Peyer's patch (tissue), 4 donors: Measurements from ENCODE around the gene EPS15.

Experiments used
- CTCF ChIP-seq, 6 experiments: fragments of 450-650 bp in 4 of 6; fragments of 200-600 bp in 2 of 6; sonication (generic) in 1 of 6; IDR thresholded peaks; one replicate each; pipeline ENCODE4 v1.5.1; 2017 to 2019; ENCODE audit warnings: antibody characterized with exemption in 6 of 6, mild to moderate bottlenecking in 3 of 6, moderate library complexity in 1 of 6
- POLR2A ChIP-seq, 2 donors: fragments of 450-650 bp; IDR thresholded peaks; one replicate each; pipeline ENCODE4 v1.5.1; 2017; ENCODE audit warnings: antibody characterized with exemption in 2 of 2, mild to moderate bottlenecking in 2 of 2, moderate library complexity in 2 of 2

DNA sequence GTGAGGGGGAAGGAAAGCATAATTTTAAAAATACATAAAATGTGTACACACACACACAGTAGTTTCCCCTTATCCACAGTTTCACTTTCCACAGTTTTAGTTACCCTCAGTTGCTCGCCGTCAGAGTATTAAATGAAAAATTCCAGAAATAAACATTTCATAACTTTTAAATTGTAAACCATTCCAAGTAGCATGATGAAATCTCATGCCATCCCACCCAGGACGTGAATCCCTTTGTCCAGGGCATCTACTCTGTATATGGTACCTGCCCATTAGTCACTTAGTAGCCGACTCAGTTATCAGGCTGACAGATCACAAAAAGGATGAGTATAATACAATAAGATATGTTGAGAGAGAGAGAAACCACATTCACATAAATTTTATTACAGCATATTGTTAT is 36.2 kb downstream of the EPS15 start:
- TF ChIP-seq CTCF (IDR thresholded peaks at IDR 0.05) (no peak), POLR2A (IDR thresholded peaks at IDR 0.05) (no peak)
